ENCODE data around the gene RYK. TPM values are rescaled to one million over a fixed set of nuclear protein-coding genes. Genes with fewer than 3 reads are reported as not detected.

RYK gene
- total RNA-seq, 6 experiments from 2014 or later: 46.0 to 54.2 (median 49.9) TPM

- Mint-ChIP-seq H3K27ac (no peak overlapping the region), H3K9me3 (no peaks in the 10 kb centered on the region), H3K27me3 (ENCODE audit: insufficient read depth) (peaks cover 2% of the 10 kb centered on the region; the same call in 1 of the 2 replicates), H3K36me3 (ENCODE audit: low read depth) (no peaks in the 10 kb centered on the region), H3K4me1 (ENCODE audit: low read depth) (no peaks in the 10 kb centered on the region), H3K4me3 (no peak overlapping the region)
- TF ChIP-seq CTCF (IDR thresholded peaks at IDR 0.05): no peak
- no peak for DNase-seq
Observed at GRCh38 chr3:134284438-134284837, 33.8 kb upstream of the RYK start.

GRCh38 chr3:134282659-134283047 is 32.0 kb upstream of the RYK start:
- Mint-ChIP-seq H3K4me3 (no peak overlapping the region), H3K9me3 (no peaks in the 10 kb centered on the region), H3K36me3 (ENCODE audit: low read depth) (no peaks in the 10 kb centered on the region), H3K27me3 (ENCODE audit: insufficient read depth) (peaks cover 2% of the 10 kb centered on the region), H3K27ac (no peak overlapping the region), H3K4me1 (ENCODE audit: low read depth) (no peaks in the 10 kb centered on the region)
- no peak for TF ChIP-seq CTCF (IDR thresholded peaks at IDR 0.05)
- DNase-seq: no peak

- no peak overlapping the region for H3K27ac Mint-ChIP-seq
- H3K4me3 Mint-ChIP-seq: no peak overlapping the region
- DNase-seq: no peak
- TF ChIP-seq CTCF (IDR thresholded peaks at IDR 0.05): no peak
- no peaks in the 10 kb centered on the region for H3K36me3 Mint-ChIP-seq (ENCODE audit: low read depth)
- H3K9me3 Mint-ChIP-seq: no peaks in the 10 kb centered on the region
- no peaks in the 10 kb centered on the region; the same call in none of the 2 replicates for H3K27me3 Mint-ChIP-seq (ENCODE audit: insufficient read depth)
- no peaks in the 10 kb centered on the region for H3K4me1 Mint-ChIP-seq (ENCODE audit: low read depth)
Observed at GRCh38 chr3:134281912-134282658, 31.4 kb upstream of the RYK start.

- Mint-ChIP-seq H3K4me3 (no peak overlapping the region), H3K4me1 (ENCODE audit: low read depth) (no peaks in the 10 kb centered on the region), H3K36me3 (ENCODE audit: low read depth) (no peaks in the 10 kb centered on the region), H3K27ac (no peak overlapping the region), H3K9me3 (no peaks in the 10 kb centered on the region), H3K27me3 (ENCODE audit: insufficient read depth) (peaks cover 10% of the 10 kb centered on the region)
- no peak for TF ChIP-seq CTCF (IDR thresholded peaks at IDR 0.05)
- DNase-seq: no peak
Observed at GRCh38 chr3:134279466-134279865, 28.8 kb upstream of the RYK start.

GRCh38 chr3:134277066-134277660 is 26.5 kb upstream of the RYK start:
- H3K9me3 Mint-ChIP-seq: no peaks in the 10 kb centered on the region

More at GRCh38 chr3:134277066-134277660, 26.5 kb upstream of the RYK start:
- no peak overlapping the region for H3K27ac Mint-ChIP-seq
- no peaks in the 10 kb centered on the region for H3K4me1 Mint-ChIP-seq (ENCODE audit: low read depth)
- no peak overlapping the region for H3K4me3 Mint-ChIP-seq
- H3K36me3 Mint-ChIP-seq (ENCODE audit: low read depth): no peaks in the 10 kb centered on the region
- H3K27me3 Mint-ChIP-seq (ENCODE audit: insufficient read depth): peaks cover 16% of the 10 kb centered on the region
- no peak for DNase-seq
- TF ChIP-seq CTCF (IDR thresholded peaks at IDR 0.05): no peak
